ENCODE results near the gene DHX8. TPM values are rescaled to one million over a fixed set of nuclear protein-coding genes. Genes with fewer than 3 reads are reported as not detected.

Gene DHX8
- polyA plus RNA-seq, 1 of the 3 experiments (the other 2 are of a cell fraction), result 31.3 TPM

DNA sequence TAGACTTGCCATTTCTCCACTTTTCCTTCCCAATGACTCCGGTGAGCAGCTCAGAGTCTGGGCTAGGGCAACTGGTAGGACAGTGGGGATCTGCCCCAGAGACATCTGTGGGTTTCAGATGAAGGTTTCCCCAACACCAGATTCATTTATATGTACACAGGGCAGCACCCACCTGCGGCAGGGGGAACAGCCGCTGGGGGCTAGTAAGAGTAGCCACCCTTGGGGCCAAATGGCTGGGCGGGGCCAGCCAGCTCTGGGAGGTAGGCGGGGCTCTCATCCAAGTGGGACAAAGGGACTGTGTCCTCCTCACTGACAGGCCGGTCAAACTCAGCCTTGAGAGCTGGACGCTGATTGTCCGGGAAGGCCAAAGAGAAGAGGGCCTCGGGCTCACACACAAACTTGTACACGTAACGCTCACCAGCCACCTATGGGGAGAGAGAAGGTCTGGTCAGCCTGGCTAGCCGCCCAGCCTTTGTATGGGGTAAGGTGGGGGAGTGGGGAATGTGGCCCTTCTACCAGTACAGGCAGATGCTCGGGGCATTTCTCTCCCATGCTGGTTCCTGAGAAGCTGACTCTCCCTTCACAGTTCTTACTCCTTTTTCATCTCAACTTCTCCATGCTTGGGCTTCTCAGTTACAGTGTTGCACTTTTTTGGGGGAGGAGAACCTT, 44.7 kb downstream of the DHX8 start:
- peaks cover 30 to 41% of the 10 kb centered on the region in 2 experiments for H3K36me3 ChIP-seq (replicated peaks in 1 of 2; ENCODE audit: control insufficient read depth in 1 of 2, insufficient read depth in 2 of 2, low read length in 1 of 2)
- H3K4me1 ChIP-seq (ENCODE audit: control insufficient read depth in 1 of 2, insufficient read depth in 2 of 2, low read depth in 1 of 2, low read length in 1 of 2), result peaks cover 20 to 28% of the 10 kb centered on the region in 2 experiments; a peak in 3 of 4 replicates
- no peak for DNase-seq
- TF ChIP-seq, protein P1, sequence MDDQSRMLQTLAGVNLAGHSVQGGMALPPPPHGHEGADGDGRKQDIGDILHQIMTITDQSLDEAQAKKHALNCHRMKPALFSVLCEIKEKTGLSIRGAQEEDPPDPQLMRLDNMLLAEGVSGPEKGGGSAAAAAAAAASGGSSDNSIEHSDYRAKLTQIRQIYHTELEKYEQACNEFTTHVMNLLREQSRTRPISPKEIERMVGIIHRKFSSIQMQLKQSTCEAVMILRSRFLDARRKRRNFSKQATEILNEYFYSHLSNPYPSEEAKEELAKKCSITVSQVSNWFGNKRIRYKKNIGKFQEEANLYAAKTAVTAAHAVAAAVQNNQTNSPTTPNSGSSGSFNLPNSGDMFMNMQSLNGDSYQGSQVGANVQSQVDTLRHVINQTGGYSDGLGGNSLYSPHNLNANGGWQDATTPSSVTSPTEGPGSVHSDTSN (IDR thresholded peaks at IDR 0.05), result no peak
- no peak for TF ChIP-seq TCF12 (IDR thresholded peaks at IDR 0.05)
- no peak for TF ChIP-seq FOSL2 (IDR thresholded peaks at IDR 0.05; ENCODE audit: borderline replicate concordance, low read depth)
- no peaks in the 10 kb centered on the region for H3K9me3 ChIP-seq
- ChIA-PET CTCF (interaction anchor here (0.7 to 4.4 kb wide), 7 partner anchors 9 to 145 kb away, joined by 3 to 20 read pairs (median 4); partner anchors contain the start of gene DHX8), POLR2A (interaction anchor here (0.5 to 1.8 kb wide), 4 partner anchors 10 to 521 kb away, joined by 4 to 5 read pairs (median 4); no protein-coding TSS in a partner anchor)
- H3K27ac ChIP-seq (ENCODE audit: low read depth in 2 of 2, low read length in 1 of 2), result peak overlapping the region; percentile 88 to 95; a peak in 3 of 4 replicates
- no peak overlapping the region for H3K9ac ChIP-seq
- no peaks in the 10 kb centered on the region for H3K27me3 ChIP-seq (ENCODE audit: insufficient read depth)
- no peak overlapping the region for H3K4me3 ChIP-seq (ENCODE audit: low read depth in 2 of 2, low read length in 1 of 2)
- no peaks in the 10 kb centered on the region for H3K9me2 ChIP-seq
- no peak overlapping the region for H3K4me2 ChIP-seq
- H3K79me2 ChIP-seq (ENCODE audit: insufficient read depth), result peaks cover 3% of the 10 kb centered on the region; the same call in 1 of the 2 replicates
- no peaks in the 10 kb centered on the region for H4K20me1 ChIP-seq (ENCODE audit: insufficient read depth)
- no peak overlapping the region for H2AFZ ChIP-seq (ENCODE audit: low read depth)
- WGBS (ENCODE audit: low lambda C conversion rate), result 90% methylated on average over 10 of the region's 13 CpGs
- H3F3A ChIP-seq (replicated peaks; ENCODE audit: insufficient read depth), result peaks cover 20% of the 10 kb centered on the region

DNA sequence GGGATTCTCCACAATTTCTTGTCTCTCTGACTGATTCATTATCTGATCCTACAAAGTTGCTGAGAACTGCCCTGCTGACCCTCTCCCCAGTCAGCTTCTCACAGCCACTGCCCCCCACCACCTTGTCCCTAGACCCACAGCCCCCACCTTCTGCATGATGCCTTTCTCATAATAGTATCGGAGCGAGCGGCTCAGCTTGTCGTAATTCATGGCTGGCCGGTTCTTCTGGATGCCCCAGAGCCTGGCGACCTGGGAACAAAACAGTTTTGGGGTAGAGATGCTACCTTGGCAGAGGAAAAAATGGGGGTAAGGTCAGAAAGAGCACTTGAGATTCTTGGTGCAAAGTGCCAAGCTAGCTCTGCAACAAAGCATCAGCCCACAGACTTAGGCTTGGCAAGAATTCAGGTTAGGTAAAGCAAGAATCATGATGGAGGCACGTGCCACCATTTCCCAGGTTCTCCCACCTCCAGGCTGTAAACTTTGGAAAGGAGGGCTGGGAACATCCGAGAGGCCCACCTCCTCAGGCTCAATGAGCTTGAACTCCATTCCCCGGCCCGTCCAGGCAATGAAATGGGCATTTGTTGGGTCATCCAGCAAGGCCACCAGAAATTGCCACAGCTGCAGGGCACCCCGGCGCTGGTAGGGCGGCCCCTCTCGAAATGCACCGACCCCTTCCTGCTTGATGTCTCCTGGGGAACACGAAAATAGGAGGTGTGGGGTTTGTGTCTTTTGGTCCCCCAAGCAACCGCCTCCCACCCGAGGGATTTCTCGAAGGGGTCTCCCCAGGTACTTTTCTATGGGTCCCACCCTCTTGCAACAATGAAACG, 45.4 kb downstream of the DHX8 start:
- Histone ChIP-seq H3K27me3 (ENCODE audit: insufficient read depth) (no peaks in the 10 kb centered on the region), H3K27ac (ENCODE audit: low read depth in 2 of 2, low read length in 1 of 2) (peak overlapping the region; percentile 88 to 95), H3K9ac (no peak overlapping the region), H3K36me3 (replicated peaks in 1 of 2; ENCODE audit: control insufficient read depth in 1 of 2, insufficient read depth in 2 of 2, low read length in 1 of 2) (peaks cover 24 to 34% of the 10 kb centered on the region in 2 experiments), H3K4me2 (no peak overlapping the region), H3K4me3 (ENCODE audit: low read depth in 2 of 2, low read length in 1 of 2) (no peak overlapping the region), H3K9me2 (no peaks in the 10 kb centered on the region), H3K9me3 (no peaks in the 10 kb centered on the region), H3K4me1 (ENCODE audit: control insufficient read depth in 1 of 2, insufficient read depth in 2 of 2, low read depth in 1 of 2, low read length in 1 of 2) (peaks cover 20 to 28% of the 10 kb centered on the region in 2 experiments; a peak in 3 of 4 replicates), H3K79me2 (ENCODE audit: insufficient read depth) (peaks cover 3% of the 10 kb centered on the region; the same call in 1 of the 2 replicates), H3F3A (replicated peaks; ENCODE audit: insufficient read depth) (peaks cover 20% of the 10 kb centered on the region), H2AFZ (ENCODE audit: low read depth) (no peak overlapping the region), H4K20me1 (ENCODE audit: insufficient read depth) (no peaks in the 10 kb centered on the region)
- ChIA-PET POLR2A (interaction anchor here (0.6 to 1.8 kb wide), 2 partner anchors 14 to 27 kb away, joined by 5 read pairs; no protein-coding TSS in a partner anchor), CTCF (interaction anchor here (1.0 to 4.4 kb wide), 6 partner anchors 9 to 144 kb away, joined by 3 to 20 read pairs (median 5); no protein-coding TSS in a partner anchor)
- 97% methylated on average over 8 of the region's 20 CpGs for WGBS (ENCODE audit: low lambda C conversion rate)
- TF ChIP-seq, protein P2, sequence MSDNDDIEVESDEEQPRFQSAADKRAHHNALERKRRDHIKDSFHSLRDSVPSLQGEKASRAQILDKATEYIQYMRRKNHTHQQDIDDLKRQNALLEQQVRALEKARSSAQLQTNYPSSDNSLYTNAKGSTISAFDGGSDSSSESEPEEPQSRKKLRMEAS (IDR thresholded peaks at IDR 0.05; ENCODE audit: low read depth), result no peak
- TF ChIP-seq, protein P3, sequence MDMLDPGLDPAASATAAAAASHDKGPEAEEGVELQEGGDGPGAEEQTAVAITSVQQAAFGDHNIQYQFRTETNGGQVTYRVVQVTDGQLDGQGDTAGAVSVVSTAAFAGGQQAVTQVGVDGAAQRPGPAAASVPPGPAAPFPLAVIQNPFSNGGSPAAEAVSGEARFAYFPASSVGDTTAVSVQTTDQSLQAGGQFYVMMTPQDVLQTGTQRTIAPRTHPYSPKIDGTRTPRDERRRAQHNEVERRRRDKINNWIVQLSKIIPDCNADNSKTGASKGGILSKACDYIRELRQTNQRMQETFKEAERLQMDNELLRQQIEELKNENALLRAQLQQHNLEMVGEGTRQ (IDR thresholded peaks at IDR 0.05; ENCODE audit: borderline replicate concordance, low read depth, low read length), result no peak
- TF ChIP-seq SMC3 (IDR thresholded peaks at IDR 0.05; ENCODE audit: low read depth, low read length), result no peak
- TF ChIP-seq, protein P4, sequence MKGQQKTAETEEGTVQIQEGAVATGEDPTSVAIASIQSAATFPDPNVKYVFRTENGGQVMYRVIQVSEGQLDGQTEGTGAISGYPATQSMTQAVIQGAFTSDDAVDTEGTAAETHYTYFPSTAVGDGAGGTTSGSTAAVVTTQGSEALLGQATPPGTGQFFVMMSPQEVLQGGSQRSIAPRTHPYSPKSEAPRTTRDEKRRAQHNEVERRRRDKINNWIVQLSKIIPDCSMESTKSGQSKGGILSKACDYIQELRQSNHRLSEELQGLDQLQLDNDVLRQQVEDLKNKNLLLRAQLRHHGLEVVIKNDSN (IDR thresholded peaks at IDR 0.05; ENCODE audit: borderline replicate concordance, low read depth), result no peak
- TF ChIP-seq, protein P5, sequence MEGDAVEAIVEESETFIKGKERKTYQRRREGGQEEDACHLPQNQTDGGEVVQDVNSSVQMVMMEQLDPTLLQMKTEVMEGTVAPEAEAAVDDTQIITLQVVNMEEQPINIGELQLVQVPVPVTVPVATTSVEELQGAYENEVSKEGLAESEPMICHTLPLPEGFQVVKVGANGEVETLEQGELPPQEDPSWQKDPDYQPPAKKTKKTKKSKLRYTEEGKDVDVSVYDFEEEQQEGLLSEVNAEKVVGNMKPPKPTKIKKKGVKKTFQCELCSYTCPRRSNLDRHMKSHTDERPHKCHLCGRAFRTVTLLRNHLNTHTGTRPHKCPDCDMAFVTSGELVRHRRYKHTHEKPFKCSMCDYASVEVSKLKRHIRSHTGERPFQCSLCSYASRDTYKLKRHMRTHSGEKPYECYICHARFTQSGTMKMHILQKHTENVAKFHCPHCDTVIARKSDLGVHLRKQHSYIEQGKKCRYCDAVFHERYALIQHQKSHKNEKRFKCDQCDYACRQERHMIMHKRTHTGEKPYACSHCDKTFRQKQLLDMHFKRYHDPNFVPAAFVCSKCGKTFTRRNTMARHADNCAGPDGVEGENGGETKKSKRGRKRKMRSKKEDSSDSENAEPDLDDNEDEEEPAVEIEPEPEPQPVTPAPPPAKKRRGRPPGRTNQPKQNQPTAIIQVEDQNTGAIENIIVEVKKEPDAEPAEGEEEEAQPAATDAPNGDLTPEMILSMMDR (IDR thresholded peaks at IDR 0.05), result no peak
- no peak for TF ChIP-seq RXRA (IDR thresholded peaks at IDR 0.05; ENCODE audit: borderline replicate concordance, low read depth)
- no peak for TF ChIP-seq EZH2phosphoT487 (IDR thresholded peaks at IDR 0.05; ENCODE audit: borderline replicate concordance, low read depth)
- no peak for DNase-seq

Data from SK-N-SH (cell line).